Osteoblast (primary cell): ENCODE results near the gene CHST11. TPM values are rescaled to one million over a fixed set of nuclear protein-coding genes. Genes with fewer than 3 reads are reported as not detected.

Source experiments
- DNase-seq: peaks from one replicate; pipeline ENCODE4 v3.0.0; 2011; ENCODE audit warnings: low spot score, mixed read lengths; ENCODE audit not compliant: insufficient read length; ENCODE audit errors: missing footprints
- H2AFZ ChIP-seq: 2 replicates; pipeline ENCODE4 v1.6.0; 2011; ENCODE audit warnings: mild to moderate bottlenecking, low read length
- H3K27ac ChIP-seq: 2 replicates; pipeline ENCODE4 v1.5.1; 2011; ENCODE audit warnings: mild to moderate bottlenecking, low read depth, low read length, moderate library complexity
- H3K27me3 ChIP-seq: 2 replicates; pipeline ENCODE4 v1.6.0; 2012; ENCODE audit warnings: mild to moderate bottlenecking, control low read depth, inconsistent platforms, low read length, moderate library complexity; ENCODE audit not compliant: insufficient read depth
- H3K36me3 ChIP-seq: 2 replicates; pipeline ENCODE4 v1.5.1; 2011; ENCODE audit warnings: mild to moderate bottlenecking, low read length, control low read depth, moderate library complexity; ENCODE audit not compliant: insufficient read depth
- H3K4me1 ChIP-seq: 2 replicates; pipeline ENCODE4 v1.5.1; 2011; ENCODE audit warnings: mild to moderate bottlenecking, low read length, control low read depth, moderate library complexity; ENCODE audit not compliant: insufficient read depth
- H3K4me2 ChIP-seq: 2 replicates; pipeline ENCODE4 v1.6.0; 2011; ENCODE audit warnings: mild to moderate bottlenecking, low read length; ENCODE audit not compliant: insufficient read depth
- H3K4me3 ChIP-seq: fragments of 200-600 bp; sonication (generic); 3 replicates; pipeline ENCODE4 v1.5.1; 2012; ENCODE audit warnings: mild to moderate bottlenecking, low read length, inconsistent platforms; ENCODE audit not compliant: insufficient read depth
- H3K79me2 ChIP-seq: 2 replicates; pipeline ENCODE4 v1.6.0; 2012; ENCODE audit warnings: mild to moderate bottlenecking, low read length, control low read depth, inconsistent platforms; ENCODE audit not compliant: insufficient read depth
- H3K9me3 ChIP-seq: 2 replicates; pipeline ENCODE4 v1.5.1; 2011; ENCODE audit warnings: low read depth, low read length, control low read depth
- H4K20me1 ChIP-seq: 2 replicates; pipeline ENCODE4 v1.6.0; 2012; ENCODE audit warnings: mild to moderate bottlenecking, low read length, control low read depth; ENCODE audit not compliant: insufficient read depth
- small RNA-seq: library from RNA; depleted of rRNA; stranded (forward); fragments of <200 nt; gene quantifications from one replicate; pipeline ENCODE3, GENCODE V24; 2012
- total RNA-seq: library from RNA; depleted of rRNA; stranded (reverse); fragments of >200 nt; gene quantifications from 2 replicates; pipeline ENCODE4 v1.2.3, GENCODE V29; 2012
- TF ChIP-seq, protein P1 (sequence below): IDR thresholded peaks from 2 replicates; pipeline ENCODE4 v1.5.1; 2011; ENCODE audit warnings: mild to moderate bottlenecking, low read depth, low read length, moderate library complexity; ENCODE audit errors: extremely low read depth

CHST11 gene
- total RNA-seq, 1 donor = 24.6 TPM

DNA sequence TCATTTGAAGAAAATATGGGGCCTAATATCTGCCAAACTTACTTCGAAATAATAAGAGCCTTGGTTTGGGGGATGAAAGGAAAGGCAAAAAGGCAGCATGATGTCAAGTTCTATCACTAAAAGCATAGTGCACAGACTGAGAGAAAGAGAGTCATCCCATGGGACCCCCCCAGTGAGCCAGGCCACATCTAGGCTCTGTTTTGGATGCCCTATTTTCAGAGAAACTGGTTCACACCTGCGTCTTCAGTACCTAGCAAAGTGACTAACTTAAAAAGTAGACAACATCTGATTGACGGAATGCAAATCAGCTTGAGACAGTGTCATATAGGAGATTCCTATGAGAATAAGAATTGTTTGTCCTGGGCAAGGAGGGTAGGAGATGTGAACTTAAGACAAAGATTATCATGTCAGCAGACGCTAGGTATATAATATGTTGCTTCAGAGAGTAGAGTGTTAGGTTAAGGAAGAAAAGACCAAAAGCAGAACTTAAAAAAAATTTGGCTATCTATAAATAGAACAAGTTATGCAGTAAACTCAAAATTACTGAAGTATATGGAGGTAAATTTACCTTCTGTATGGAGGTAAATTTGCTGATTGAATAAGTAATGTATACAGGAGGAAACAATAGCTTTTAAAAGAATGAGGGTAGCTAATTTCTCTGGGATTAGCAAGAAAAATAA is 353.1 kb downstream of the CHST11 start:
- Histone ChIP-seq H4K20me1 (no peaks in the 10 kb centered on the region), H3K9me3 (no peaks in the 10 kb centered on the region), H2AFZ (no peak overlapping the region), H3K4me2 (no peak overlapping the region), H3K79me2 (no peaks in the 10 kb centered on the region), H3K27me3 (no peaks in the 10 kb centered on the region), H3K4me1 (peaks cover 3% of the 10 kb centered on the region), H3K27ac (no peak overlapping the region), H3K36me3 (no peaks in the 10 kb centered on the region), H3K4me3 (no peak overlapping the region)
- no peak for DNase-seq
- TF ChIP-seq, protein P1, sequence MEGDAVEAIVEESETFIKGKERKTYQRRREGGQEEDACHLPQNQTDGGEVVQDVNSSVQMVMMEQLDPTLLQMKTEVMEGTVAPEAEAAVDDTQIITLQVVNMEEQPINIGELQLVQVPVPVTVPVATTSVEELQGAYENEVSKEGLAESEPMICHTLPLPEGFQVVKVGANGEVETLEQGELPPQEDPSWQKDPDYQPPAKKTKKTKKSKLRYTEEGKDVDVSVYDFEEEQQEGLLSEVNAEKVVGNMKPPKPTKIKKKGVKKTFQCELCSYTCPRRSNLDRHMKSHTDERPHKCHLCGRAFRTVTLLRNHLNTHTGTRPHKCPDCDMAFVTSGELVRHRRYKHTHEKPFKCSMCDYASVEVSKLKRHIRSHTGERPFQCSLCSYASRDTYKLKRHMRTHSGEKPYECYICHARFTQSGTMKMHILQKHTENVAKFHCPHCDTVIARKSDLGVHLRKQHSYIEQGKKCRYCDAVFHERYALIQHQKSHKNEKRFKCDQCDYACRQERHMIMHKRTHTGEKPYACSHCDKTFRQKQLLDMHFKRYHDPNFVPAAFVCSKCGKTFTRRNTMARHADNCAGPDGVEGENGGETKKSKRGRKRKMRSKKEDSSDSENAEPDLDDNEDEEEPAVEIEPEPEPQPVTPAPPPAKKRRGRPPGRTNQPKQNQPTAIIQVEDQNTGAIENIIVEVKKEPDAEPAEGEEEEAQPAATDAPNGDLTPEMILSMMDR = no peak

Small RNAs within 50 kb of the gene (small RNA-seq; reads per million reads assigned to genes)
- 1.6 reads per million, percentile 56 among the genes with 10 or more reads in this experiment for gene MIR3922

Other genes starting within 250 kb of the CHST11 start
- gene TXNRD1, start 241.2 kb upstream of the CHST11 start, total RNA-seq = 323 and 502 TPM in 2 replicates
- gene EID3, start 153.2 kb upstream of the CHST11 start, total RNA-seq = 14.4 and 19.2 TPM in 2 replicates